Keratinocyte (primary cell): ENCODE data around the gene ADM5. TPM values are rescaled to one million over a fixed set of nuclear protein-coding genes. Genes with fewer than 3 reads are reported as not detected.
A peak's percentile ranks its signal among the peaks of the same experiment; 100 is the strongest.

ENCODE experiments used
- DNase-seq: peaks from one replicate; pipeline ENCODE4 v3.0.0-alpha.2; 2011; ENCODE audit warnings: low read depth, missing footprints, low spot score
- FAIRE-seq: peaks from 2 replicates; lab custom pipeline; 2011; peaks lifted over from hg19 to GRCh38; lab: Jason Lieb, UNC
- H2AFZ ChIP-seq: 2 replicates; pipeline ENCODE4 v1.6.0; 2012; ENCODE audit warnings: low read length, control low read depth, inconsistent platforms; ENCODE audit not compliant: control insufficient read depth
- H3K27ac ChIP-seq: 2 replicates; pipeline ENCODE4 v1.5.1; 2011; ENCODE audit warnings: low read length; ENCODE audit not compliant: control insufficient read depth, insufficient read depth
- H3K27me3 ChIP-seq: 3 replicates; pipeline ENCODE4 v1.6.0; 2011; ENCODE audit warnings: low read length; ENCODE audit not compliant: control insufficient read depth, insufficient read depth; ENCODE audit errors: extremely low read depth
- H3K36me3 ChIP-seq, 2 experiments: 2 replicates in 1 of 2; 3 replicates in 1 of 2; pipeline ENCODE4 v1.5.1; 2011; ENCODE audit warnings: low read length in 2 of 2, mild to moderate bottlenecking in 1 of 2; ENCODE audit not compliant: control insufficient read depth in 2 of 2, insufficient read depth in 2 of 2; ENCODE audit errors: extremely low read depth in 1 of 2
- H3K4me1 ChIP-seq: 3 replicates; pipeline ENCODE4 v1.5.1; 2011; ENCODE audit warnings: low read length; ENCODE audit not compliant: control insufficient read depth, insufficient read depth; ENCODE audit errors: extremely low read depth
- H3K4me2 ChIP-seq: 3 replicates; pipeline ENCODE4 v1.6.0; 2011; ENCODE audit warnings: low read depth, low read length; ENCODE audit not compliant: control insufficient read depth, insufficient read depth; ENCODE audit errors: extremely low read depth
- H3K4me3 ChIP-seq, 3 experiments: fragments of 200-600 bp in 1 of 3; sonication (generic) in 1 of 3; 2 replicates in 2 of 3; 3 replicates in 1 of 3; pipeline ENCODE4 v1.5.1; 2011 to 2016; ENCODE audit warnings: low read length in 3 of 3, mild to moderate bottlenecking in 3 of 3, control low read depth in 2 of 3, inconsistent platforms in 1 of 3, low read depth in 1 of 3, mixed read lengths in 1 of 3, mixed run types in 1 of 3, moderate library complexity in 1 of 3; ENCODE audit not compliant: control insufficient read depth in 2 of 3, insufficient read depth in 2 of 3; ENCODE audit errors: extremely low read depth in 1 of 3
- H3K79me2 ChIP-seq: 2 replicates; pipeline ENCODE4 v1.6.0; 2012; ENCODE audit warnings: low read length; ENCODE audit not compliant: control insufficient read depth, insufficient read depth
- H3K9ac ChIP-seq: 3 replicates; pipeline ENCODE4 v1.6.0; 2011; ENCODE audit warnings: low read length; ENCODE audit not compliant: control insufficient read depth, insufficient read depth; ENCODE audit errors: extremely low read depth
- H3K9me1 ChIP-seq: 3 replicates; pipeline ENCODE4 v1.6.0; 2011; ENCODE audit warnings: low read length; ENCODE audit not compliant: control insufficient read depth, insufficient read depth; ENCODE audit errors: extremely low read depth
- H3K9me3 ChIP-seq: 2 replicates; pipeline ENCODE4 v1.5.1; 2012; ENCODE audit warnings: low read depth, low read length; ENCODE audit not compliant: control insufficient read depth
- H4K20me1 ChIP-seq: 3 replicates; pipeline ENCODE4 v1.6.0; 2011; ENCODE audit warnings: low read length; ENCODE audit not compliant: control insufficient read depth, insufficient read depth; ENCODE audit errors: extremely low read depth
- EZH2 ChIP-seq: IDR thresholded peaks from one replicate; pipeline ENCODE4 v1.6.1; 2012; ENCODE audit warnings: inconsistent platforms, mild to moderate bottlenecking, low read length, moderate library complexity
- dilution Hi-C: fragments of 300-500 bp; cut with MboI; formaldehyde crosslinking; loops from one replicate; pipeline ENCODE4 v1.7.0; 2020; ENCODE audit warnings: low sequenced_read_pairs; ENCODE audit not compliant: extremely low pct_ligation_motif_present
- polyA plus RNA-seq, 5 experiments: library from polyadenylated mRNA; depleted of rRNA in 3 of 5; stranded (reverse) in 3 of 5; stranded (forward) in 1 of 5; unstranded in 1 of 5; fragments of >200 nt; gene quantifications; 1 replicate in 1 of 5; 2 replicates in 3 of 5; 3 replicates in 1 of 5; pipeline versions ENCODE4 v1.2.1 to v1.2.3, GENCODE V29; 2011 to 2012; ENCODE audit warnings: missing spikeins in 2 of 5, low read depth in 1 of 5, low replicate concordance in 1 of 5
- TF ChIP-seq, protein P1 (sequence below), 3 experiments: IDR thresholded peaks in 1 of 3; conservative IDR thresholded peaks in 1 of 3; optimal IDR thresholded peaks in 1 of 3; 2 replicates in 2 of 3; 3 replicates in 1 of 3; pipeline versions ENCODE3 to v1.5.1; 2011; ENCODE audit warnings: low read length in 3 of 3, mild to moderate bottlenecking in 3 of 3, moderate library complexity in 2 of 3, control low read depth in 1 of 3, inconsistent platforms in 1 of 3; ENCODE audit not compliant: insufficient read depth in 2 of 3; ENCODE audit errors: extremely low read depth in 1 of 3

ADM5 gene
- polyA plus RNA-seq, 1 donor (not counting 4 experiments of a cell fraction or from before 2014, with no cell fraction given) = 0.73 TPM

DNA sequence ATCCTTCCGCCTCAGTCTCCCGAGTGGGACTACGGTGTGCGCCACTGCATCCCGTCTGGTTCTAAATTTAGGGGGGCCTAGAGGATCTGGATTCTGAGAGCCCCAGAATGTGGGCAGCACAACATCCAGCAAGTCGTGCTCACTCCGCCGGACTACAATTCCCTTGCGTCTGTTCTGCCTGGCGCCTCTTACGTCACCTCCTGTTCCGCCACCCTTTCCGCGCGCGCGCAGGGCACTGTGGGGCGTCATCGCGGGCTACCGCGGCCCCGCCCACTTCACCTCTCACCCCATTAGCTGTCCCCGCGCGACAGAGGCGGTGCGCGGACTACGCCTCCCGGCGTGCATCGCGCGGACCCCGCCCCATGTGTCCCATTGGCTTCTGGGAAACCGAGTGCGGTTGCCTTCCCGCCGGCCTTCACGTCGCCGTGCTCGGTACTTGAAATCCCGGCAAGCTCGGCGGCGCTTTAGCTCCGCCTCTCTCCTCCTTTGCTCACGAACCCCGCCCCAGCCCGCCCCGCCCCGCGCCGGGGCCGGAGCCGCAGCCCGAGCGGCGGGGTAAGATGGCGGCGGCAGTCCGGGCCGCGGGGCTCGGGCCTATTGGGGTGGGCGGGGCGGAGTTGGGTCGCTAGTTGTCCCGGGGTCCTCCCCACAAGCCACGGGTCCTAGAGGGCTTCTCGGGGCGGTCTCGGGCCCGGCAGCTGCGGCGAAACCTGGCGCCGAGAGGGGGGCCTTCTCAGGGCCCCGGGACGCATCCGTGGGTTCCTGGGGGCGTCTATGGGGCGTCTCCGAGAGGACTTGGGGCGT is 47.5 kb upstream of the ADM5 start, which contains the start of gene SCAF1:
Gene SCAF1, plus strand, starts transcription at position 522 of the 804 bp plus-strand sequence. CDS start 2,818 bp downstream, outside the sequence.
- Histone ChIP-seq H3K27me3 (no peaks in the 10 kb centered on the region), H4K20me1 (peaks cover 2% of the 10 kb centered on the region), H3K4me2 (peak within 1 kb of the TSS; percentile 100), H3K4me3 (peak within 1 kb of the TSS; percentile 85 to 100 (median 99)), H3K4me1 (peaks cover 24% of the 10 kb centered on the region), H2AFZ (peak within 1 kb of the TSS; percentile 53), H3K9ac (peak within 1 kb of the TSS; percentile 100), H3K79me2 (peaks cover 63% of the 10 kb centered on the region), H3K9me3 (no peaks in the 10 kb centered on the region), H3K9me1 (no peaks in the 10 kb centered on the region), H3K27ac (peak within 1 kb of the TSS; percentile 100), H3K36me3 (peaks cover 13 to 15% of the 10 kb centered on the region in 2 experiments)
- TF ChIP-seq EZH2 = no peak
- TF ChIP-seq, protein P1, sequence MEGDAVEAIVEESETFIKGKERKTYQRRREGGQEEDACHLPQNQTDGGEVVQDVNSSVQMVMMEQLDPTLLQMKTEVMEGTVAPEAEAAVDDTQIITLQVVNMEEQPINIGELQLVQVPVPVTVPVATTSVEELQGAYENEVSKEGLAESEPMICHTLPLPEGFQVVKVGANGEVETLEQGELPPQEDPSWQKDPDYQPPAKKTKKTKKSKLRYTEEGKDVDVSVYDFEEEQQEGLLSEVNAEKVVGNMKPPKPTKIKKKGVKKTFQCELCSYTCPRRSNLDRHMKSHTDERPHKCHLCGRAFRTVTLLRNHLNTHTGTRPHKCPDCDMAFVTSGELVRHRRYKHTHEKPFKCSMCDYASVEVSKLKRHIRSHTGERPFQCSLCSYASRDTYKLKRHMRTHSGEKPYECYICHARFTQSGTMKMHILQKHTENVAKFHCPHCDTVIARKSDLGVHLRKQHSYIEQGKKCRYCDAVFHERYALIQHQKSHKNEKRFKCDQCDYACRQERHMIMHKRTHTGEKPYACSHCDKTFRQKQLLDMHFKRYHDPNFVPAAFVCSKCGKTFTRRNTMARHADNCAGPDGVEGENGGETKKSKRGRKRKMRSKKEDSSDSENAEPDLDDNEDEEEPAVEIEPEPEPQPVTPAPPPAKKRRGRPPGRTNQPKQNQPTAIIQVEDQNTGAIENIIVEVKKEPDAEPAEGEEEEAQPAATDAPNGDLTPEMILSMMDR (optimal IDR thresholded peaks at IDR 0.05 in 1 of 3, IDR thresholded peaks at IDR 0.05 in 1 of 3, conservative IDR thresholded peaks at IDR 0.05 in 1 of 3; ENCODE audit: extremely low read depth in 1 of 3, insufficient read depth in 2 of 3, low read length in 3 of 3) = no peak
- FAIRE-seq (peak; percentile 75), DNase-seq (peak; percentile 96)
- dilution Hi-C loops = no loop called here

GRCh38 chr19:49642492-49643035 is 46.8 kb upstream of the ADM5 start:
- H3K27ac ChIP-seq = peak overlapping the region; percentile 96
- DNase-seq (no peak), FAIRE-seq (no peak)
- H3K79me2 ChIP-seq = peaks cover 66% of the 10 kb centered on the region
- peak overlapping the region; percentile 85 to 100 (median 99) for H3K4me3 ChIP-seq
- H4K20me1 ChIP-seq = peaks cover 2% of the 10 kb centered on the region
- TF ChIP-seq, protein P1 (optimal IDR thresholded peaks at IDR 0.05 in 1 of 3, IDR thresholded peaks at IDR 0.05 in 1 of 3, conservative IDR thresholded peaks at IDR 0.05 in 1 of 3; ENCODE audit: extremely low read depth in 1 of 3, insufficient read depth in 2 of 3, low read length in 3 of 3) = no peak
- no peak for TF ChIP-seq EZH2
- dilution Hi-C loops = no loop called here
- H3K9me3 ChIP-seq = no peaks in the 10 kb centered on the region
- H3K36me3 ChIP-seq = peaks cover 15 to 18% of the 10 kb centered on the region in 2 experiments
- peaks cover 24% of the 10 kb centered on the region for H3K4me1 ChIP-seq
- peak overlapping the region; percentile 100 for H3K4me2 ChIP-seq
- no peaks in the 10 kb centered on the region for H3K9me1 ChIP-seq
- H3K9ac ChIP-seq = peak overlapping the region; percentile 100
- peak overlapping the region; percentile 53 for H2AFZ ChIP-seq
- no peaks in the 10 kb centered on the region for H3K27me3 ChIP-seq
